Left forelimb (tissue), 1 donor: ENCODE measurements around the gene HAND1.
A peak's percentile ranks its signal among the peaks of the same experiment; 100 is the strongest.

Experiments
- DNase-seq: peaks from one replicate; pipeline ENCODE4 v3.0.0-alpha.2; 2018; ENCODE audit warnings: low spot score

Gene HAND1

GRCh38 chr5:154455585-154455984 is 22.4 kb downstream of the HAND1 start:
- DNase-seq = no peak

DNA sequence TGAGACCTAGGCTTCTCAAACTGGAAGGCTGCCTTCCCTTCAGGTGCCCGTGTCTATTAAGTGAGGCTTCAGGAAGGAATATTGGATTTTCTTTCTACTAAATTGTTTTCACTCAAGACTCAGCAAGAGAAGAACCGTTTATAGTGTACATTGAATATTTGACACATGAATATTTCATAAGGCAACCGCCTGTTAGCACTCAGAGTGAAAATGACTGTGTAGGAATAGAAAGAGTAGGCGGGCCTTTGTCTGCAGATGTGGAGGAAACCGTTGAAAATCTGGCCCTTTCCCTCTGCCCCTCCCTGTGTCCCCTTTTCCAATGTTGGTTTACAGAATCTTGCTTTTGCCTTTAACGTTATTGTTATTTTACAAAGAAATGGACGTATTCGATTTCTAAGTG is 26.1 kb downstream of the HAND1 start:
- DNase-seq = no peak

- DNase-seq = no peak
Measured at GRCh38 chr5:154449786-154450185, 28.2 kb downstream of the HAND1 start.

DNA sequence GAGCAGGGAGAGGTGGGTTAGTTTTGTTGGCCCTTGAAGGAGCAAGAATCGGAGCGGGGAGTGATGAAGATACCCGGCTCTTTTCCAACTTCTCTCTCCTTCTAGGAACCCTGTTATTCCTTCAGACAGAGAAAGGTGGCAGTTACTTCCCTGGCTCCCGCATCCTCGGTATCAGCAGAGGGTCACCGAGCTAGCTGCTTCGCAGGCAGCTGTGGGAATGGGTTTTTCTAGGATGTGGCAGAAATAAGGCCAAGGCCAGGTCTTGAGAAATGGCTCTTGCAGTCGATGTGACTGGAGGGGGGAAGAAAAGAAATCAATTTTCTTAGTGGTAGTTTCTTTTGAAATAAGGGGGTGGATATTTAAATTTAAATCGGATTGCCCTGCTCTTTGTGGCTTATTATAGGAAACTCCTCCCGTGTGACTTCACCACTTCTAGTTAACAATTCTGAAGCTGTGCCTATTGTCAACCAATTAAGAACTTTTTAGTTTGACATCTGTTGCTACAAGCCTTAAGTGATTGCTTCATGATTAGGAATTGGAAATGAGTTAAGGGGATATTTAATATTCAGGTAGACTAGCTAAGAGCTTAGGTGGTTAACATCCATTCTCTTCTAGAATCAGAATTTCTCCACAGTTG is 30.8 kb downstream of the HAND1 start:
- DNase-seq = no peak

GRCh38 chr5:154446195-154447088 is 31.6 kb downstream of the HAND1 start:
- DNase-seq = peak; percentile 87

- peak; percentile 98 for DNase-seq
Measured at GRCh38 chr5:154445422-154446194, 32.4 kb downstream of the HAND1 start, which contains the start of gene SAP30L. Gene SAP30L (plus strand): TSS chr5:154445997. CDS start chr5:154446605, 608 bp downstream.

DNA sequence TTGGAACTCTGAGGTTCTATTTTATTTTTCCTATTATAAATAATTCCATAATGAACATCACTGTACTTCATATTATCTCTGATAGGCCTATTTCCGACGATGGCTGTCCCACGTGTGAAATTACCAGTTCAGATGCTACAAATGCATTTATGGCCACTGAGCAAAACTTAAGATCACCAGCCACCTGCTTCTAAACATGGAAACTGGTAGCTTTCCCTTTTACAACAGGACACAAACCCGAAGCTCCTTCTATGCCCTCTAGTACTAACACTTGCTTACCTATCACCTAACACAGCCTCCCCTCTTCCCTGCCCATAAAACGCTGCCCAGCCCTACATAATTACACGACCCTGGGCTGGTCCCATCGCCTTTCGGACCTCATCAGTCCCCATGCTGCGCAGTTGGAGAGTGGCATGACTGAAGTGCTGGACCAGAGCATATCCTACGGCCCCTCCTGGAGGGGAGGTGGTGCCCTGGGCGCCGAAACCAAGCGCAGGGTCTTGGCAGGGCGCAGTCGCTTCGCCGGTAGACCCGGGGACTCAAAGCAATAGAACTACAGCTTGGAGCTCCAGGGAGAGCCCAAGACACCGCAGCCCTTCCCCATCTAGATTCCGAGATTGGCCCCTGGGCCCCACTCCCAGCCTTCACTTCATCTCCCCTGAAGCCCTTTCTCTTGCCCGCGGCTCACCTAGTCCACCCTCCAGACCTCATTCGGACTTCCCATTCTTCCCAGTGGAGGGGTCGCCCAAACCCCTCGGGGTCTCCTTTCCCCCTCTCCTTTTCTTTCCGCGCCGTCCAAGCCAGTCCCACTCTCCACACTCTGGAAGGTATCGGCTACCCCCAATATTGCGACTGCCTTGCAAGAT is 33.2 kb downstream of the HAND1 start:
- DNase-seq = no peak

- DNase-seq = no peak
Measured at GRCh38 chr5:154442801-154443200, 35.2 kb downstream of the HAND1 start.

- DNase-seq = no peak
Measured at GRCh38 chr5:154440540-154440939, 37.5 kb downstream of the HAND1 start.

GRCh38 chr5:154437281-154437965 is 40.6 kb downstream of the HAND1 start:
- no peak for DNase-seq

GRCh38 chr5:154435226-154435625 is 42.8 kb downstream of the HAND1 start:
- no peak for DNase-seq

GRCh38 chr5:154430961-154431630 is 46.9 kb downstream of the HAND1 start:
- no peak for DNase-seq

DNA sequence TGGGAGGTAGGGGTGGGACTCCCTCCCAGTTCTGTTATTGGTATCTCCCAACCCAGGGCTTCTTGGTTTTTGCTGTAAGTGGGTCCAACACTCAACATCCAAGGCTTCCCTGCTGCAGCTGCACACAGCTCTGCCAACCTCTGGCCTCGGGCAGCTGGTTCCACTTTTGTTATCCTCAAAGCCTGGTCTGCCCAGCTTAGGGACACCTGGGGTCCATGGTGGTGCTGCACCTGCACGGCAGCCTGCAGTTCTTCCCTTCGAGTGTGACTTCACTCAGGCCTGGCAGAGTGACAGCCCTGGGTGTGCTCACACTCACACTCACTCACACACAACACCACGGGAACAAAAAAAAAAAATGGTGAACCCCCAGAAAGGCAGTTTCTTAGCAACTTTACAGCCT is 47.6 kb downstream of the HAND1 start:
- no peak for DNase-seq

DNA sequence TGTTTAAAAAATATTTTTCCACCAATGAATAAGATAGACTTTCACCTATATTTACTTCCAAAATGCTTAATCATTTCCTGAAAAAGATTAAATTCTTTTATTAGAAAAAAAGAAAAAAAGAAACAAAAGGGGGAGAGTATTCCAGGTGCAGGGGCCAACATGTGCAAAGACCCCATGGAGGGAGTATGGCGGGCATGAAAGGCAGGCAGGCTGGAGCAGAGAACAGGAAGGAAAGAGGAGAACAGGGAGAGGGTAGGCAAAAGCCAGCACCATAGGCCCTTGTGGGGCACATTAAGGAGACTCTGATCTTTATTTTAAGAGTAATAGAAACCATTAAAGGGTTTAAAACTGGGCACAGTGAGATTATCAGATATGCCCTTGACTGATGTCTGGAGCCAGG is 48.7 kb downstream of the HAND1 start:
- no peak for DNase-seq

GRCh38 chr5:154428208-154428607 is 49.8 kb downstream of the HAND1 start:
- no peak for DNase-seq
